Chondrocyte (in vitro differentiated cells): ENCODE results near the gene INPP5A. TPM values are rescaled to one million over a fixed set of nuclear protein-coding genes. Genes with fewer than 3 reads are reported as not detected.
A peak's percentile ranks its signal among the peaks of the same experiment; 100 is the strongest.

Source experiments
- DNase-seq: peaks from one replicate; pipeline ENCODE4 v3.0.0; 2021; ENCODE audit warnings: mixed read lengths, low spot score
- H3K27ac Mint-ChIP-seq: one replicate; pipeline ENCODE4 v1.8.0; 2021; ENCODE audit warnings: mild to moderate bottlenecking, moderate library complexity, mixed read lengths; ENCODE audit not compliant: unreplicated experiment
- H3K27me3 Mint-ChIP-seq: 2 replicates; pipeline ENCODE4 v1.8.0; 2021; ENCODE audit warnings: low read depth, mixed read lengths
- H3K36me3 Mint-ChIP-seq: 2 replicates; pipeline ENCODE4 v1.8.0; 2021; ENCODE audit warnings: low read depth, mixed read lengths
- H3K4me1 Mint-ChIP-seq: 2 replicates; pipeline ENCODE4 v1.8.0; 2021; ENCODE audit warnings: low read depth, mild to moderate bottlenecking, mixed read lengths
- H3K4me3 Mint-ChIP-seq: one replicate; pipeline ENCODE4 v1.8.0; 2021; ENCODE audit warnings: mild to moderate bottlenecking, moderate library complexity, mixed read lengths; ENCODE audit not compliant: unreplicated experiment
- H3K9me3 Mint-ChIP-seq: 2 replicates; pipeline ENCODE4 v1.8.0; 2021; ENCODE audit warnings: low read depth, mixed read lengths
- total RNA-seq: library from RNA; stranded (reverse); gene quantifications from 3 replicates; pipeline ENCODE4 v1.2.1, GENCODE V29; 2021
- TF ChIP-seq, protein P1 (sequence below): fragments of 200-600 bp; sonication (generic); IDR thresholded peaks from 2 replicates; pipeline ENCODE4 v1.5.0; 2021; ENCODE audit warnings: antibody characterized with exemption, mild to moderate bottlenecking, moderate library complexity

INPP5A gene
- total RNA-seq, 1 donor from 2014 or later, result 40.6 TPM

GRCh38 chr10:132497063-132497680 is 40.4 kb upstream of the INPP5A start:
- H3K27me3 Mint-ChIP-seq, result peaks cover 21% of the 10 kb centered on the region

DNA sequence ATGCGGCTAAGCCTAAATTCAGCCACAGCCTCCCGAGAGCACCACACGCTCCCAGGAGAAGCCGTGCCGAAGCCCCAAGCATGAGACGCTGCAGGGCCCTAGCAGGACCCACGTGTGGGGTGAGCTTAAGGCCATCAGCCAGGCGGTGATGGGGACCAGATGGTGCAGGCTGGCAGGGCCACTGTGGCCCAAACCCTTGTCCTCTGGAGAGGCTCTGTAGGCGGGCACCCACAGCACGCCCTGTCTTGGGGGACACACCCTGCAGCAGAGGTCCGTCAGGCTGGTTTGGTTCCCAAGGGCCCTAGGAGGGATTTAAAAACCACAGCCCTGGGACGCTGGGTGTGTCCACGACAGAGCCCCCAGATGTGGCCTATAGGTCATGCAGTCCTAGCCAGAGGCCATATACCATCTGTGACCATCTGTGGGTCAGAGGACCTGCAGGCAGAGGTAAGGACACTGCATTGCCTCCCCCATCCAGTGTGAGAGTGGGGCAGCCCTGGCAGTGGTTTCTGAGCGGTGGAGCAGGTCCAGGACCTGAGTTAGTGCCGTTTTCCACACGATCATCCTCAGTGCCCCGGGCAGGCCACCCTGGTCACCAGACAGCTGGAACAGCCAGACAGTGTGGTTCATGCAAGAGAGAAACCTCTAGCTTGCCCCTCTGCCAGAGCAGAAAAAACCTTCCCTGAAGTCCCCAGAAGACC is 39.6 kb upstream of the INPP5A start:
- no peak overlapping the region for H3K4me3 Mint-ChIP-seq

More at GRCh38 chr10:132497063-132497680, 40.4 kb upstream of the INPP5A start:
- Mint-ChIP-seq H3K4me1 (peaks cover 17% of the 10 kb centered on the region), H3K9me3 (no peaks in the 10 kb centered on the region), H3K4me3 (no peak overlapping the region), H3K27ac (no peak overlapping the region), H3K36me3 (no peaks in the 10 kb centered on the region)
- TF ChIP-seq, protein P1, sequence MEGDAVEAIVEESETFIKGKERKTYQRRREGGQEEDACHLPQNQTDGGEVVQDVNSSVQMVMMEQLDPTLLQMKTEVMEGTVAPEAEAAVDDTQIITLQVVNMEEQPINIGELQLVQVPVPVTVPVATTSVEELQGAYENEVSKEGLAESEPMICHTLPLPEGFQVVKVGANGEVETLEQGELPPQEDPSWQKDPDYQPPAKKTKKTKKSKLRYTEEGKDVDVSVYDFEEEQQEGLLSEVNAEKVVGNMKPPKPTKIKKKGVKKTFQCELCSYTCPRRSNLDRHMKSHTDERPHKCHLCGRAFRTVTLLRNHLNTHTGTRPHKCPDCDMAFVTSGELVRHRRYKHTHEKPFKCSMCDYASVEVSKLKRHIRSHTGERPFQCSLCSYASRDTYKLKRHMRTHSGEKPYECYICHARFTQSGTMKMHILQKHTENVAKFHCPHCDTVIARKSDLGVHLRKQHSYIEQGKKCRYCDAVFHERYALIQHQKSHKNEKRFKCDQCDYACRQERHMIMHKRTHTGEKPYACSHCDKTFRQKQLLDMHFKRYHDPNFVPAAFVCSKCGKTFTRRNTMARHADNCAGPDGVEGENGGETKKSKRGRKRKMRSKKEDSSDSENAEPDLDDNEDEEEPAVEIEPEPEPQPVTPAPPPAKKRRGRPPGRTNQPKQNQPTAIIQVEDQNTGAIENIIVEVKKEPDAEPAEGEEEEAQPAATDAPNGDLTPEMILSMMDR, result no peak
- DNase-seq, result peak; percentile 49

DNA sequence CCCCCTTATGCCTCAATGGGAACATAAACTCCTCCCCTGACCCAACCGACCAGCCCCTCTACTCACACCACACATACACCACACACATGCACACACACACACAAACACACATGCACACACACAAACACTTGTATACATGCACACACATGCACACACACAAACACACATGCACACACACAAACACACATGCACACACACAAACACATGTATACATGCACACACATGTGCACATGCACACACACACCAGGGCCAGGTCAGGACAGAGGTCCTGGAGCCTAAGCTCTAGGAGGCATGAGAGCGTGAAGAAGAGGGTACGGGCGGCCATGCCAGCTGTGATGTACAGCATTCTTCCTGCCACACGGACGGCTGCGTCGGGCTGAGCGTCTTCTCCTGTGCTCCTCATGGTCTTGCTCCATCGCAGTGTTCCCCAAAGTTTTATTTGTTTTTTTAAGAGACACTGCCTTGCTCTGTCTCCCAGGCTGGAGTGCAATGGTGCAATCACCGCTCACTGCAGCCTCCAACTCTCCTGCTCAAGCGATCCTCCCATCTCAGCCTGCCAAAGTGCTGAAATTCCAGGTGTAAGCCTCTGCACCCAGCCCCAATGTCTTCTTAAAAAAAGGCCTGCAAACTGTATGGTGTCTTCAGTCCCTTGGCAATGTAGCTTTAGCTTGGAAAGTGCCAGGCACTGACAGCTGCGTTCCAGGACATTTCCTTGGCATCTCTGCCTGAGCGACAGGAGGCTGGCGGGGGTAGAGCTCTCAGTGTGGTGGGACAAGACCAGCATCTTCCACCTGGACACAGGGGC is 38.8 kb upstream of the INPP5A start:
- H3K27me3 Mint-ChIP-seq, result peaks cover 28% of the 10 kb centered on the region
- peak; percentile 52 for DNase-seq

More for the DNA sequence above, 39.6 kb upstream of the INPP5A start:
- DNase-seq, result peak; percentile 80
- TF ChIP-seq, protein P1, result no peak
- Mint-ChIP-seq H3K36me3 (no peaks in the 10 kb centered on the region), H3K9me3 (no peaks in the 10 kb centered on the region), H3K27ac (no peak overlapping the region), H3K27me3 (peaks cover 28% of the 10 kb centered on the region), H3K4me1 (peaks cover 17% of the 10 kb centered on the region)

GRCh38 chr10:132499367-132499685 is 38.3 kb upstream of the INPP5A start:
- Mint-ChIP-seq H3K27ac (no peak overlapping the region), H3K27me3 (peaks cover 28% of the 10 kb centered on the region), H3K4me3 (no peak overlapping the region), H3K4me1 (peaks cover 17% of the 10 kb centered on the region), H3K36me3 (no peaks in the 10 kb centered on the region), H3K9me3 (no peaks in the 10 kb centered on the region)
- DNase-seq, result peak; percentile 66
- TF ChIP-seq, protein P1, result no peak

More for the DNA sequence above, 38.8 kb upstream of the INPP5A start:
- H3K36me3 Mint-ChIP-seq, result no peaks in the 10 kb centered on the region
- no peak overlapping the region for H3K27ac Mint-ChIP-seq
- H3K4me3 Mint-ChIP-seq, result no peak overlapping the region
- peaks cover 17% of the 10 kb centered on the region for H3K4me1 Mint-ChIP-seq
- no peaks in the 10 kb centered on the region for H3K9me3 Mint-ChIP-seq
- TF ChIP-seq, protein P1, result no peak

- peak; percentile 47 for DNase-seq
- Mint-ChIP-seq H3K4me1 (peaks cover 5% of the 10 kb centered on the region), H3K36me3 (no peaks in the 10 kb centered on the region), H3K27me3 (peaks cover 28% of the 10 kb centered on the region), H3K9me3 (no peaks in the 10 kb centered on the region), H3K4me3 (no peak overlapping the region), H3K27ac (no peak overlapping the region)
- TF ChIP-seq, protein P1, result no peak
These were observed 36.7 kb upstream of the INPP5A start for GRCh38 chr10:132500781-132501415.
